Measurements from ENCODE around the gene TNS1. TPM values are rescaled to one million over a fixed set of nuclear protein-coding genes. Genes with fewer than 3 reads are reported as not detected.

TNS1 gene
- total and polyA plus RNA-seq, 2 experiments from 2014 or later = 81.6 to 99.3 TPM

GRCh38 chr2:217908544-217908943 is 94.3 kb downstream of the TNS1 start:
- no peaks in the 10 kb centered on the region for H4K20me1 ChIP-seq (ENCODE audit: insufficient read depth)
- no peak overlapping the region for H3K4me3 ChIP-seq
- peaks cover 98% of the 10 kb centered on the region for H3K79me2 ChIP-seq (ENCODE audit: insufficient read depth)
- H3K27me3 ChIP-seq (replicated peaks; ENCODE audit: insufficient read depth) = no peaks in the 10 kb centered on the region
- H3K36me3 ChIP-seq (ENCODE audit: low read depth) = peaks cover under 1% of the 10 kb centered on the region; the same call in 1 of the 2 replicates
- WGBS, 2 experiments (ENCODE audit: low coverage in 1 of 2, low lambda C conversion rate in 2 of 2, missing lambda C conversion rate in 2 of 2) = 73% methylated on average over 7 to 8 of the region's 8 CpGs
- peaks cover 48% of the 10 kb centered on the region for H3F3A ChIP-seq (ENCODE audit: insufficient read depth)
- H3K9me3 ChIP-seq (ENCODE audit: low read depth) = no peaks in the 10 kb centered on the region
- H3K9me2 ChIP-seq (ENCODE audit: insufficient read depth) = no peaks in the 10 kb centered on the region
- DNase-seq = no peak
- no peak overlapping the region for H3K27ac ChIP-seq
- H3K4me1 ChIP-seq (ENCODE audit: insufficient read depth) = peaks cover 34% of the 10 kb centered on the region
- no peak overlapping the region for H3K9ac ChIP-seq
- in situ Hi-C loops (cut with MboI) = no loop called here
- H3K4me2 ChIP-seq (ENCODE audit: unreplicated experiment) = no peak overlapping the region
- TF ChIP-seq EZH2phosphoT487 (IDR thresholded peaks at IDR 0.05; ENCODE audit: insufficient read depth, low read depth) (no peak), EZH2 (IDR thresholded peaks at IDR 0.05; ENCODE audit: insufficient read depth, poor library complexity, severe bottlenecking) (no peak)
- no peak overlapping the region for H2AFZ ChIP-seq

GRCh38 chr2:217907266-217907665 is 95.5 kb downstream of the TNS1 start:
- Histone ChIP-seq H3K4me3 (no peak overlapping the region), H3K27me3 (replicated peaks; ENCODE audit: insufficient read depth) (no peaks in the 10 kb centered on the region), H3K36me3 (ENCODE audit: low read depth) (peaks cover 5% of the 10 kb centered on the region; the same call in 1 of the 2 replicates), H2AFZ (no peak overlapping the region), H3K9me3 (ENCODE audit: low read depth) (no peaks in the 10 kb centered on the region), H3K9ac (no peak overlapping the region), H3K4me2 (ENCODE audit: unreplicated experiment) (no peak overlapping the region), H3K27ac (peak overlapping the region; percentile 34), H4K20me1 (ENCODE audit: insufficient read depth) (no peaks in the 10 kb centered on the region), H3K4me1 (ENCODE audit: insufficient read depth) (peaks cover 45% of the 10 kb centered on the region), H3K9me2 (ENCODE audit: insufficient read depth) (no peaks in the 10 kb centered on the region), H3K79me2 (ENCODE audit: insufficient read depth) (peaks cover 91% of the 10 kb centered on the region), H3F3A (ENCODE audit: insufficient read depth) (peaks cover 56% of the 10 kb centered on the region)
- TF ChIP-seq EZH2phosphoT487 (IDR thresholded peaks at IDR 0.05; ENCODE audit: insufficient read depth, low read depth) = no peak
- no peak for TF ChIP-seq EZH2 (IDR thresholded peaks at IDR 0.05; ENCODE audit: insufficient read depth, poor library complexity, severe bottlenecking)
- in situ Hi-C loops (cut with MboI) = no loop called here
- WGBS, 2 experiments (ENCODE audit: low coverage in 1 of 2, low lambda C conversion rate in 2 of 2, missing lambda C conversion rate in 2 of 2) = 97 to 100% methylated on average over 3 of the region's 3 CpGs
- no peak for DNase-seq

GRCh38 chr2:217906798-217907197 is 96.0 kb downstream of the TNS1 start:
- H3K9ac ChIP-seq = no peak overlapping the region
- no peaks in the 10 kb centered on the region for H3K27me3 ChIP-seq (replicated peaks; ENCODE audit: insufficient read depth)
- no peaks in the 10 kb centered on the region for H4K20me1 ChIP-seq (ENCODE audit: insufficient read depth)
- H2AFZ ChIP-seq = no peak overlapping the region
- H3K79me2 ChIP-seq (ENCODE audit: insufficient read depth) = peaks cover 87% of the 10 kb centered on the region
- in situ Hi-C loops (cut with MboI) = no loop called here
- no peaks in the 10 kb centered on the region for H3K9me3 ChIP-seq (ENCODE audit: low read depth)
- TF ChIP-seq EZH2 (IDR thresholded peaks at IDR 0.05; ENCODE audit: insufficient read depth, poor library complexity, severe bottlenecking) (no peak), EZH2phosphoT487 (IDR thresholded peaks at IDR 0.05; ENCODE audit: insufficient read depth, low read depth) (no peak)
- H3F3A ChIP-seq (ENCODE audit: insufficient read depth) = peaks cover 54% of the 10 kb centered on the region
- no peak overlapping the region for H3K4me3 ChIP-seq
- peak overlapping the region; percentile 34 for H3K27ac ChIP-seq
- H3K4me2 ChIP-seq (ENCODE audit: unreplicated experiment) = no peak overlapping the region
- WGBS, 2 experiments (ENCODE audit: low coverage in 1 of 2, low lambda C conversion rate in 2 of 2, missing lambda C conversion rate in 2 of 2) = 28 to 31% methylated on average over 5 of the region's 5 CpGs
- DNase-seq = peak; percentile 37
- peaks cover 5% of the 10 kb centered on the region; the same call in 1 of the 2 replicates for H3K36me3 ChIP-seq (ENCODE audit: low read depth)
- no peaks in the 10 kb centered on the region for H3K9me2 ChIP-seq (ENCODE audit: insufficient read depth)
- peaks cover 45% of the 10 kb centered on the region for H3K4me1 ChIP-seq (ENCODE audit: insufficient read depth)

- TF ChIP-seq EZH2 (IDR thresholded peaks at IDR 0.05; ENCODE audit: insufficient read depth, poor library complexity, severe bottlenecking) (no peak), EZH2phosphoT487 (IDR thresholded peaks at IDR 0.05; ENCODE audit: insufficient read depth, low read depth) (no peak)
- no peaks in the 10 kb centered on the region for H3K9me2 ChIP-seq (ENCODE audit: insufficient read depth)
- no peaks in the 10 kb centered on the region for H4K20me1 ChIP-seq (ENCODE audit: insufficient read depth)
- H3K9ac ChIP-seq = no peak overlapping the region
- no peak overlapping the region for H3K4me2 ChIP-seq (ENCODE audit: unreplicated experiment)
- in situ Hi-C loops (cut with MboI) = no loop called here
- H3F3A ChIP-seq (ENCODE audit: insufficient read depth) = peaks cover 58% of the 10 kb centered on the region
- no peaks in the 10 kb centered on the region for H3K9me3 ChIP-seq (ENCODE audit: low read depth)
- peaks cover 87% of the 10 kb centered on the region for H3K79me2 ChIP-seq (ENCODE audit: insufficient read depth)
- H2AFZ ChIP-seq = no peak overlapping the region
- no peaks in the 10 kb centered on the region for H3K27me3 ChIP-seq (replicated peaks; ENCODE audit: insufficient read depth)
- H3K4me3 ChIP-seq = no peak overlapping the region
- DNase-seq = no peak
- H3K4me1 ChIP-seq (ENCODE audit: insufficient read depth) = peaks cover 43% of the 10 kb centered on the region
- 86 to 88% methylated on average over 8 to 9 of the region's 9 CpGs for WGBS, 2 experiments (ENCODE audit: low coverage in 1 of 2, low lambda C conversion rate in 2 of 2, missing lambda C conversion rate in 2 of 2)
- H3K36me3 ChIP-seq (ENCODE audit: low read depth) = peaks cover 5% of the 10 kb centered on the region; the same call in 1 of the 2 replicates
- 0 out of 2 replicates have a peak overlapping the region, but pooled peaks have one; percentile 28 for H3K27ac ChIP-seq
Observed at GRCh38 chr2:217905896-217906295, 96.9 kb downstream of the TNS1 start.

Measured in GM23248 (cell line).